Effector memory CD4-positive, alpha-beta T cell (primary cell): ENCODE measurements around the gene CDV3.
"Not testable (repeated sequence)": the region's sequence is repeated elsewhere in the genome, so short reads cannot be mapped to it uniquely, and the experiment has no call there.

Source experiments
- DNase-seq, 3 donors: peaks; one replicate each; pipeline ENCODE4 v3.0.0-alpha.2; 2020
- H3K27ac ChIP-seq: 2 replicates; pipeline ENCODE4 v1.7.0; 2013; ENCODE audit warnings: mild to moderate bottlenecking, low read length, moderate library complexity; ENCODE audit not compliant: insufficient read depth, poor library complexity, severe bottlenecking
- H3K27me3 ChIP-seq: replicated peaks from 2 replicates; pipeline ENCODE4 v1.7.0; 2013; ENCODE audit warnings: mild to moderate bottlenecking, low read length; ENCODE audit not compliant: insufficient read depth, control insufficient read depth, poor library complexity, severe bottlenecking
- H3K36me3 ChIP-seq: 2 replicates; pipeline ENCODE4 v1.7.0; 2013; ENCODE audit warnings: mild to moderate bottlenecking, low read length, moderate library complexity; ENCODE audit not compliant: control insufficient read depth, insufficient read depth
- H3K4me1 ChIP-seq: 2 replicates; pipeline ENCODE4 v1.7.0; 2013; ENCODE audit warnings: low read length, mild to moderate bottlenecking; ENCODE audit not compliant: control insufficient read depth, insufficient read depth, poor library complexity, severe bottlenecking
- H3K4me3 ChIP-seq: 2 replicates; pipeline ENCODE4 v1.7.0; 2013; ENCODE audit warnings: low read length, low read depth, mild to moderate bottlenecking; ENCODE audit not compliant: insufficient read depth, poor library complexity, severe bottlenecking
- H3K9me3 ChIP-seq: 2 replicates; pipeline ENCODE4 v1.7.0; 2013; ENCODE audit warnings: mild to moderate bottlenecking, low read length, moderate library complexity; ENCODE audit not compliant: control insufficient read depth
- total RNA-seq, 3 donors: gene quantifications; one replicate each; lab custom pipeline; 2026; lab: John Stamatoyannopoulos, UW

Gene CDV3, protein sequence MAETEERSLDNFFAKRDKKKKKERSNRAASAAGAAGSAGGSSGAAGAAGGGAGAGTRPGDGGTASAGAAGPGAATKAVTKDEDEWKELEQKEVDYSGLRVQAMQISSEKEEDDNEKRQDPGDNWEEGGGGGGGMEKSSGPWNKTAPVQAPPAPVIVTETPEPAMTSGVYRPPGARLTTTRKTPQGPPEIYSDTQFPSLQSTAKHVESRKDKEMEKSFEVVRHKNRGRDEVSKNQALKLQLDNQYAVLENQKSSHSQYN
- 387 to 567 (median 389) reads per million in 3 donors for total RNA-seq

DNA sequence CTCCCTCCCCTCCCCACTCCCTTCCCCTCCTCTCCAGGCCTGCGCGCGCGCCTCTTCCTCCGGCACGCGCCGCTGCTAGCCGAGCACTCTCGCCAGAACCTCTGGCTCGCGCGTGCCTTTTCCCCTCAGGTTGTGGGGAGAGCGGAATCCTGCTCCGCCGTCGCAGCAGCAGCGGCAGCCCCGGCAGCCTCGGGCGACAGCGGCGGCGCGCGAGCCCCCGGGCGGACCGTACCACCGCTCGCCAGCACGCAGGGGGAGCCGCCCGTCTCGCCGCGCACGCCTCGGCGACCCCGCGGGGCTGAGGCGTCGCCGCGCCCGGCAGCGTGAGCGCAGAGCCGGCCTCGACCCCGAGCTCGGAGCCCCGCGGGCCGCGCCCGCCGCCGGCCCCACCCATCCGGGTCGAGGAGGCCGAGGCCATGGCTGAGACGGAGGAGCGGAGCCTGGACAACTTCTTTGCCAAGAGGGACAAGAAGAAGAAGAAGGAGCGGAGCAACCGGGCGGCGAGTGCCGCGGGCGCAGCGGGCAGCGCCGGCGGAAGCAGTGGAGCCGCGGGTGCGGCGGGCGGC, at the start of gene CDV3:
TSS of gene CDV3 (plus strand) at position 58 of the 566 bp plus-strand sequence. CDS start at position 417, 359 bp downstream.
- DNase-seq, result no peak
- peak within 1 kb of the TSS; percentile 69 for H3K4me3 ChIP-seq
- peaks cover 44% of the 10 kb centered on the region for H3K4me1 ChIP-seq

DNA sequence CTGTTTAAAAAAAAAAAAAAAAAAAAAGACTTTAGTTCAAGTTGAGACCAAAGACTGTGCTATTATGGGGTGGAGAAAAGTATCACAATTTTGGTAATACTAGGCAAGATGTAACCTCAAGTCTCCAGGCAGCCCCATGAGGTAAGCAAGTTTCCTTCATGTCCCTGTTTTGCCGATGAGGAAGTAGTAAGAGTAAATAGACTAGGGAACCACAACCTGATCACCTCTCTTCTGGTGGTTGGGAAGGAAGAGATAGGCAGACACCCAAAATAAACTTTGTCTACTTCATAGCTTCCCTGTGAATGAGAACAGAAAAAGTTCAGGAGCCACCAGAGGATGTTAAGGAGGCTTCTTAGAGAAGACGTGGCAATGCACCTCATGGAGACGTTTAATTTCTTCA, 49.7 kb upstream of the CDV3 start:
- not testable (repeated sequence) for H3K27ac ChIP-seq, H3K36me3 ChIP-seq, H3K9me3 ChIP-seq, H3K4me1 ChIP-seq, H3K4me3 ChIP-seq, H3K27me3 ChIP-seq, DNase-seq

More for the DNA sequence above, at the start of gene CDV3:
- Histone ChIP-seq H3K27me3 (no peaks in the 10 kb centered on the region), H3K9me3 (no peaks in the 10 kb centered on the region), H3K27ac (peak within 1 kb of the TSS; percentile 91), H3K36me3 (peaks cover 9% of the 10 kb centered on the region)

DNA sequence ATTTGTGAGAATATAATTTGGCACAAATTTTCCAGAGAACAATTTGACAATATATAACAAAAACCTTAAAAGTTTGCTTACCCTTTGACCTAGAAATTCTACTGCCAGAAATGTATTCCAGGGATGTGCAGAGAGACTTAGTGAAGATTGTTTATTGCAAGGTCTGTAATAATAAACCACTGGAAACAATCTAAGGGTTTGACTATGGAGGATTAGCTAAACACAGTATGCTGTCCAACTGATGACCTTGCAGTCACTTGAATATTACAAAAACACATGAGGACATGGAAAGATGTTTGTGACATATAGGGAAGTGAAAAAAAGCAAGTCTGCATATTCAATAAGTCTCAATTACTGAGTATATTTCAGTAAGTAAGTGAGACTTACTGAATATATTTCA, 48.1 kb upstream of the CDV3 start:
- Histone ChIP-seq H3K9me3 (no peaks in the 10 kb centered on the region), H3K27me3 (no peaks in the 10 kb centered on the region), H3K4me3 (no peak overlapping the region), H3K27ac (no peak overlapping the region), H3K36me3 (no peaks in the 10 kb centered on the region), H3K4me1 (no peaks in the 10 kb centered on the region)
- no peak for DNase-seq

DNA sequence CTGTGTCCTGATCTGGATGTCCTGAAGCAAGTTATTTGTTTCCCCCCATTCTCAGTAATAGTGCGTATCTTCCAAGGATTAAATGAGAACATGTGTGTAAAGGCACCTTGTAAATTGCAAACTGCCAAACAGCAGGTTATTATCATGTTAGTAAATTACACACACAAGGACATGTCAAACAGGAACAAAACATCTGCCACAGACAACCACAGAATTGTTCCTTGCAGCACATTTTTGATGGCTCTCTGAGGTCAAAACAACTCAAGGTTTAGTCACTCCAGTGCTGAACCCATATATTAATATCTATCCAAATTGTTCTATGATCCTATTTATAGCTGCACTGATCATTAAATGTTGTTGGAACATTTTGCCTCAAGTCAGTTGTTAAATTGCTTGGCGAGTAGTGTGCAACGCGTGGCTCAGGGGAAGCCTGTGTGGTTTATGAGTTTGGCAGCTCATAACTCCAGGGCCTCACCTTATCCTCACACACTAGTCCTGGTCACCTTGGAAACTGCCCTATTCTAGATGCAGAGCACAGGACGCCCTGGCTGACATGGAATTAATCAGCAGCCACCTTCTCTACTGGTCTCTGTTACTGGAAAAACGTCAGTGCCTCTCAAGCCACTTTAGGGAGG, 46.3 kb upstream of the CDV3 start:
- no peak overlapping the region for H3K4me3 ChIP-seq
- H3K27me3 ChIP-seq, result no peaks in the 10 kb centered on the region
- DNase-seq, result no peak
- H3K4me1 ChIP-seq, result no peaks in the 10 kb centered on the region
- H3K36me3 ChIP-seq, result no peaks in the 10 kb centered on the region
- H3K27ac ChIP-seq, result no peak overlapping the region
- no peaks in the 10 kb centered on the region for H3K9me3 ChIP-seq

DNA sequence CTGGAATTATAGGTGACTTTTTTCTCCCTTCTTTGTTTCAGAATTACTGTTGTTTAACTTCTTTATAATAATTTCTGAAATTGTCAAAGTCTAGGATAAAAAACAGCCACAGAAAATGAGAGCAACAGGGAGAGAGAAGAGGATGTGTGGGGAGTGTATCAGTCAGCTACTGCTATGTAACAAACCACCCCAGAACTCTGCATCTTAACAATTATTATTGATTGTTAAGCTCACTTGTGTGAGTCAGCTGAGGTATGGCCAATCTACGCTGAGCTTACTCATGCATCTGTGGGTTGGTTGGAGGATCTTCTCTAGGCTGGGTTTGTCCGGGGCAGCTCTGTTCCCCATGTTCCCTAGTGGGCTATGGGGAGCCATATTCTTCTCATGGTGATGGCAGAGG, 43.7 kb upstream of the CDV3 start:
- H3K36me3 ChIP-seq, result no peaks in the 10 kb centered on the region
- no peak overlapping the region for H3K27ac ChIP-seq
- no peak for DNase-seq
- no peak overlapping the region for H3K4me3 ChIP-seq
- no peaks in the 10 kb centered on the region for H3K4me1 ChIP-seq
- no peaks in the 10 kb centered on the region for H3K9me3 ChIP-seq
- H3K27me3 ChIP-seq, result no peaks in the 10 kb centered on the region

DNA sequence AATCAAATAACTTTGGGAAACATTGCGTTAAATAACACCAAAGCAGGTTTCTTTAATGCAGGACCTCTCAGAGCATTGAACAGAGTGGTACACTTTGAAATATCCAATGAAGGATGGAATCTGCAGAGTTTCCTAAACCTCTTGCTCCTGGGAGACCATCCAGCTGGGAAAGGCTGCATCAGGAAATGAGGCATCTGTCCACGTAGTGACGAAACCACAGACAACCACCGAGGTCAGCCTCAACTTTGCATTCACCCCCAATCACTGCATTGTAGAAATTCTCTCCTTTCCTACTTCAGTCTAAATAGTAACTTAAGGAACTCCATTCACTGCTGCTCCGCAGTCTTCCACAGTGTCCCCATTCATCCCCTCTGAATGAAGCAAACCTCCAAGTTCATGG, 41.5 kb upstream of the CDV3 start:
- no peaks in the 10 kb centered on the region for H3K27me3 ChIP-seq
- DNase-seq, result no peak
- H3K4me3 ChIP-seq, result no peak overlapping the region
- H3K9me3 ChIP-seq, result no peaks in the 10 kb centered on the region
- no peaks in the 10 kb centered on the region for H3K4me1 ChIP-seq
- H3K27ac ChIP-seq, result no peak overlapping the region
- H3K36me3 ChIP-seq, result no peaks in the 10 kb centered on the region

DNA sequence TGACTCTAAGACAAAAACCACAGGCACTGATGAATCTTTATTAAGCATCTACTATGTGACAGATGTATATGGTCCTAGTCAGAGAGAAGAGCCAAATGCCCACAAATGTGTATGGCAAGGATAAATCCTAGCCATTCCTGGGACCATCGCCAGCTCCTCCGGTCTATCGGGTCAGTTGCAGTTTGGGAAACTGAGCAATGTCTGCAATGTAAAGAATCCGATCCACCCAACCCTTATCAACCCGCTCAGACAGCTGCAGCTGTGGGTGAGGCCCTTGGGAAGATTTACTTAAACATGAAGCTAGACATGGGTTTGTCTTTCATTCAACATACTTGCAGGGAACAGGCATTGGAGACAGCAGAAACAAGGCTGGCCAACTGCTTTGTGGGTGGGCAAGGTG, 40.5 kb upstream of the CDV3 start:
- no peaks in the 10 kb centered on the region for H3K4me1 ChIP-seq
- H3K27ac ChIP-seq, result no peak overlapping the region
- H3K4me3 ChIP-seq, result no peak overlapping the region
- no peak for DNase-seq
- no peaks in the 10 kb centered on the region for H3K9me3 ChIP-seq
- no peaks in the 10 kb centered on the region for H3K36me3 ChIP-seq
- H3K27me3 ChIP-seq, result no peaks in the 10 kb centered on the region

DNA sequence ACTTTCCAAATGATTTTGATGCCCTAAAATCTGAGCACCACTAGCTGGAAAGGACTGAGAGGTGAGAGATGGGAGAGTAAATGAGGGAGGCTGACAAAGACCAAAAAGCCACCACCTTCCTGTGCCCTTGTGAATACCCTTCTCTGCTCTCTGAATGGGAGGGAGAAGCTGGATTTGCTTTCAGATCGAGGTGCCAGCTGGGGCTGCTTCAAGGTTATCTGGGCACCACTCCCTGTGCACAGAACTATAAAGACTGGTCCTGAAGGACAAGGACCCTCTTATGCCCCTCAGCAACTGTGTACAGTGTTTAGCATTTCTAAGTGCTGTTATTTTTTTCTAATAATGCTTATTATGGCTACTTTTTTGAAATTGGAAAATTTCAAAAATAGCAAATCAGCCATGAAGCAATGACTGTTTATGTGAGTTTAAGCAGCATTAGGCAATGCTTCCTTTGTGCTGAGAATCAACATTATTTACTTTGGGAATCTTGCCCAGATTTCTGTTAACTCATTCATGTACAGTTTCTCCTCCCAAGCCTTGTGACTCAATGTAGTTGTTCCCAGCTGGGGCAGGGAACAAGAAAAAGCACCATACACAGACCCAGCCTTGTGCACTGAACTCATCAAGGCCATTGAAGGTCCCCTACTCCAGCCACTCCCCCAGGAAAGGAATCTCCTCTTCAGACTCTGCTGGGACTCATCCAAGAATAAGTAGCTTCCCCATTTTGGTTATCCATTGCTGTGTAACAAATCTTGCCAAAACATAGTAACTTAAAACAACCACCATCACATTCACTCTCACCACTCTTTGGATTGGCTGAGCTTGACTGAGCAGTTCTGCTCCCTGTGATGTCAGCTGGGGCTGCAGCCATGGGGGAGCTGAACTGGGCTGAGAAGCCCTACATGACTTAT, 37.3 kb upstream of the CDV3 start:
- Histone ChIP-seq H3K9me3 (no peaks in the 10 kb centered on the region), H3K4me1 (no peaks in the 10 kb centered on the region), H3K4me3 (no peak overlapping the region), H3K27me3 (no peaks in the 10 kb centered on the region), H3K36me3 (no peaks in the 10 kb centered on the region), H3K27ac (no peak overlapping the region)
- no peak for DNase-seq

DNA sequence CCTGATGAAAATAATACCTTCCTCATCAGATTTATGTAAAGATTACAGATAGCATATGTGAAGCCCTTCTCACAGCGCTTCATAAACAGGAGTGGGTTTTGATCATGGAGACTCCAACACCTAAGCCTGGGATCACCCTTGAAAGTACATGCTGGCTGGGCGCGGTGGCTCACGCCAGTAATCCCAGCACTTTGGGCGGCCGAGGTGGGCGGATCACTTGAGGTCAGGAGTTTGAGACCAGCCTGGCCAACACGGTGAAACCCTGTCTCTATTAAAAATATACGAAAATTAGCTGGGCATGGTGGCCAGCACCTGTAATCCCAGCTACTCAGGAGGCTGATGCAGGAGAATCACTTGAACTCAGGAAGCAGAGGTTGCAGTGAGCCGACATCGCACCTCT, 36.4 kb upstream of the CDV3 start:
- not testable (repeated sequence) for DNase-seq, H3K27ac ChIP-seq, H3K36me3 ChIP-seq, H3K27me3 ChIP-seq, H3K9me3 ChIP-seq, H3K4me1 ChIP-seq, H3K4me3 ChIP-seq
